Liver (tissue), 3 donors: ENCODE data around the gene TATDN2.

ENCODE experiments used
- EGR1 ChIP-seq, 2 donors: IDR thresholded peaks; 2 replicates each; pipeline ENCODE4 v1.6.1; 2016 to 2018; ENCODE audit warnings: antibody characterized with exemption in 2 of 2, low read depth in 2 of 2
- GABPA ChIP-seq, 2 donors: IDR thresholded peaks in 1 of 2; conservative IDR thresholded peaks in 1 of 2; 2 replicates each; pipeline ENCODE4 v1.6.1; 2016; ENCODE audit warnings: antibody characterized with exemption in 2 of 2, mild to moderate bottlenecking in 1 of 2, moderate library complexity in 1 of 2
- HNF4A ChIP-seq, 2 donors: conservative IDR thresholded peaks; 2 replicates each; pipeline ENCODE4 v1.6.1; 2016; ENCODE audit warnings: antibody characterized with exemption in 2 of 2, mild to moderate bottlenecking in 2 of 2
- JUND ChIP-seq, 2 donors: IDR thresholded peaks; 2 replicates each; pipeline ENCODE4 v1.6.1; 2016; ENCODE audit warnings: antibody characterized with exemption in 2 of 2
- NR2F2 ChIP-seq: IDR thresholded peaks from 2 replicates; pipeline ENCODE4 v1.6.1; 2016; ENCODE audit warnings: antibody characterized with exemption
- RAD21 ChIP-seq, 2 donors: IDR thresholded peaks; 2 replicates each; pipeline ENCODE4 v1.6.1; 2016; ENCODE audit warnings: antibody characterized with exemption in 2 of 2, mild to moderate bottlenecking in 2 of 2
- RXRA ChIP-seq, 2 donors: IDR thresholded peaks; 2 replicates each; pipeline ENCODE4 v1.6.1; 2017 to 2018; ENCODE audit warnings: antibody characterized with exemption in 2 of 2, mild to moderate bottlenecking in 1 of 2
- SP1 ChIP-seq: IDR thresholded peaks from 2 replicates; pipeline ENCODE4 v1.6.1; 2018; ENCODE audit warnings: antibody characterized with exemption, mild to moderate bottlenecking
- TAF1 ChIP-seq: conservative IDR thresholded peaks from 2 replicates; pipeline ENCODE4 v1.6.1; 2016; ENCODE audit warnings: antibody characterized with exemption, mild to moderate bottlenecking
- YY1 ChIP-seq: IDR thresholded peaks from 2 replicates; pipeline ENCODE4 v1.6.1; 2016; ENCODE audit warnings: antibody characterized with exemption, mild to moderate bottlenecking
- TF ChIP-seq, protein P1 (sequence below): fragments of 150-350 bp; IDR thresholded peaks from 2 replicates; pipeline ENCODE4 v1.5.1; 2017; ENCODE audit warnings: improper control_type of control experiment, low read depth, low read length; ENCODE audit not compliant: missing input control
- TF ChIP-seq, protein P2 (sequence below): IDR thresholded peaks from 2 replicates; pipeline ENCODE4 v1.6.1; 2016; ENCODE audit warnings: antibody characterized with exemption, mild to moderate bottlenecking
- TF ChIP-seq, protein P3 (sequence below): IDR thresholded peaks from 2 replicates; pipeline ENCODE4 v1.6.1; 2016; ENCODE audit warnings: antibody characterized with exemption
- donor health status: healthy.
- donor health status: healthy.

DNA sequence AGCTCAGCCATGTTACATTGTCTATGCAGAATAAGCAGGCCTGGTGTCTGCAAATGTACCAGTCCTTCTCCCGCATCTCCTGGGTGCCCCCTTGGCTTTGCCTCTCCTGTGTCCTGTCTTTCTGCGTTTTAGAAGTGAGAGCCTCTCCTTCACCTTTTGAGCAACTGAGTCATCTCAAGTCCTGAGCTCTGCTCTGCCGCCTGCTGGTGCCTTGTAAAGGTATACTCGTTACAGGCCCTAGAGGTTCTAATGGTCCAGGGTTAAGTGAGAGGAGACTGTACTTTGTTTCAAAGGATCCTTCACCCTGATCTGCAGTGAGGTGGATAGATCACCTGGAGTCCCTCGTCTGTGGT, 31.9 kb downstream of the TATDN2 start:
- TF ChIP-seq, protein P1, sequence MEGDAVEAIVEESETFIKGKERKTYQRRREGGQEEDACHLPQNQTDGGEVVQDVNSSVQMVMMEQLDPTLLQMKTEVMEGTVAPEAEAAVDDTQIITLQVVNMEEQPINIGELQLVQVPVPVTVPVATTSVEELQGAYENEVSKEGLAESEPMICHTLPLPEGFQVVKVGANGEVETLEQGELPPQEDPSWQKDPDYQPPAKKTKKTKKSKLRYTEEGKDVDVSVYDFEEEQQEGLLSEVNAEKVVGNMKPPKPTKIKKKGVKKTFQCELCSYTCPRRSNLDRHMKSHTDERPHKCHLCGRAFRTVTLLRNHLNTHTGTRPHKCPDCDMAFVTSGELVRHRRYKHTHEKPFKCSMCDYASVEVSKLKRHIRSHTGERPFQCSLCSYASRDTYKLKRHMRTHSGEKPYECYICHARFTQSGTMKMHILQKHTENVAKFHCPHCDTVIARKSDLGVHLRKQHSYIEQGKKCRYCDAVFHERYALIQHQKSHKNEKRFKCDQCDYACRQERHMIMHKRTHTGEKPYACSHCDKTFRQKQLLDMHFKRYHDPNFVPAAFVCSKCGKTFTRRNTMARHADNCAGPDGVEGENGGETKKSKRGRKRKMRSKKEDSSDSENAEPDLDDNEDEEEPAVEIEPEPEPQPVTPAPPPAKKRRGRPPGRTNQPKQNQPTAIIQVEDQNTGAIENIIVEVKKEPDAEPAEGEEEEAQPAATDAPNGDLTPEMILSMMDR = no peak
- TF ChIP-seq TAF1 (no peak), RAD21 (IDR thresholded peaks at IDR 0.05) (no peak), SP1 (no peak), JUND (IDR thresholded peaks at IDR 0.05) (no peak), YY1 (no peak), GABPA (IDR thresholded peaks at IDR 0.05 in 1 of 2, conservative IDR thresholded peaks at IDR 0.05 in 1 of 2) (no peak), NR2F2 (no peak), EGR1 (IDR thresholded peaks at IDR 0.05; ENCODE audit: low read depth in 2 of 2) (no peak), RXRA (IDR thresholded peaks at IDR 0.05) (no peak), HNF4A (conservative IDR thresholded peaks at IDR 0.05) (no peak)
- TF ChIP-seq, protein P2, sequence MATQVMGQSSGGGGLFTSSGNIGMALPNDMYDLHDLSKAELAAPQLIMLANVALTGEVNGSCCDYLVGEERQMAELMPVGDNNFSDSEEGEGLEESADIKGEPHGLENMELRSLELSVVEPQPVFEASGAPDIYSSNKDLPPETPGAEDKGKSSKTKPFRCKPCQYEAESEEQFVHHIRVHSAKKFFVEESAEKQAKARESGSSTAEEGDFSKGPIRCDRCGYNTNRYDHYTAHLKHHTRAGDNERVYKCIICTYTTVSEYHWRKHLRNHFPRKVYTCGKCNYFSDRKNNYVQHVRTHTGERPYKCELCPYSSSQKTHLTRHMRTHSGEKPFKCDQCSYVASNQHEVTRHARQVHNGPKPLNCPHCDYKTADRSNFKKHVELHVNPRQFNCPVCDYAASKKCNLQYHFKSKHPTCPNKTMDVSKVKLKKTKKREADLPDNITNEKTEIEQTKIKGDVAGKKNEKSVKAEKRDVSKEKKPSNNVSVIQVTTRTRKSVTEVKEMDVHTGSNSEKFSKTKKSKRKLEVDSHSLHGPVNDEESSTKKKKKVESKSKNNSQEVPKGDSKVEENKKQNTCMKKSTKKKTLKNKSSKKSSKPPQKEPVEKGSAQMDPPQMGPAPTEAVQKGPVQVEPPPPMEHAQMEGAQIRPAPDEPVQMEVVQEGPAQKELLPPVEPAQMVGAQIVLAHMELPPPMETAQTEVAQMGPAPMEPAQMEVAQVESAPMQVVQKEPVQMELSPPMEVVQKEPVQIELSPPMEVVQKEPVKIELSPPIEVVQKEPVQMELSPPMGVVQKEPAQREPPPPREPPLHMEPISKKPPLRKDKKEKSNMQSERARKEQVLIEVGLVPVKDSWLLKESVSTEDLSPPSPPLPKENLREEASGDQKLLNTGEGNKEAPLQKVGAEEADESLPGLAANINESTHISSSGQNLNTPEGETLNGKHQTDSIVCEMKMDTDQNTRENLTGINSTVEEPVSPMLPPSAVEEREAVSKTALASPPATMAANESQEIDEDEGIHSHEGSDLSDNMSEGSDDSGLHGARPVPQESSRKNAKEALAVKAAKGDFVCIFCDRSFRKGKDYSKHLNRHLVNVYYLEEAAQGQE = no peak
- TF ChIP-seq, protein P3, sequence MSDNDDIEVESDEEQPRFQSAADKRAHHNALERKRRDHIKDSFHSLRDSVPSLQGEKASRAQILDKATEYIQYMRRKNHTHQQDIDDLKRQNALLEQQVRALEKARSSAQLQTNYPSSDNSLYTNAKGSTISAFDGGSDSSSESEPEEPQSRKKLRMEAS = no peak
